C4-2B (cell line): Measurements from ENCODE around the gene EIF2B5.

Source experiments
- ZFX ChIP-seq: fragments of 450-650 bp; IDR thresholded peaks from 2 replicates; pipeline ENCODE4 v1.6.1; 2017
- TF ChIP-seq, protein P1 (sequence below): fragments of 450-650 bp; conservative IDR thresholded peaks from 2 replicates; pipeline ENCODE4 v1.5.1; 2017; ENCODE audit warnings: mild to moderate bottlenecking

DNA sequence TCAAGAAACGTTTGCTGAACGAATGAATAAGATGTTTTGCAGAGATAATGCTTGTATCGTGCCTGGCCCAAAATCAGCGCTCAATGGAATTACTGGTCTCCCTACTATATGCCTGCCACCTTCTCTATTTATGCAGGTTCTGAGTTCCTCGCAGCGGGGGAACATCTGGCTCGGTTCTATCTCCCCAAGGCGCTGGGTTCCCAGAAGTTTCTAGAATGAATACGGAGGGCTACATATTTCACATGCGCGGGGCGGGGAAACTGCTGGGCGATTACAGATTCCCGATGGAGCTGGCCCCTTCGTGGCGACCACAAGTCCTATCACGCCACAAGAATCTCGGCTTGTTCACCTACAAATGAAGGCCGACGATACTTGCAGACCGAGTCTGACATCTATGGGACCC lies 411 bp upstream of the EIF2B5 start:
- TF ChIP-seq, protein P1, sequence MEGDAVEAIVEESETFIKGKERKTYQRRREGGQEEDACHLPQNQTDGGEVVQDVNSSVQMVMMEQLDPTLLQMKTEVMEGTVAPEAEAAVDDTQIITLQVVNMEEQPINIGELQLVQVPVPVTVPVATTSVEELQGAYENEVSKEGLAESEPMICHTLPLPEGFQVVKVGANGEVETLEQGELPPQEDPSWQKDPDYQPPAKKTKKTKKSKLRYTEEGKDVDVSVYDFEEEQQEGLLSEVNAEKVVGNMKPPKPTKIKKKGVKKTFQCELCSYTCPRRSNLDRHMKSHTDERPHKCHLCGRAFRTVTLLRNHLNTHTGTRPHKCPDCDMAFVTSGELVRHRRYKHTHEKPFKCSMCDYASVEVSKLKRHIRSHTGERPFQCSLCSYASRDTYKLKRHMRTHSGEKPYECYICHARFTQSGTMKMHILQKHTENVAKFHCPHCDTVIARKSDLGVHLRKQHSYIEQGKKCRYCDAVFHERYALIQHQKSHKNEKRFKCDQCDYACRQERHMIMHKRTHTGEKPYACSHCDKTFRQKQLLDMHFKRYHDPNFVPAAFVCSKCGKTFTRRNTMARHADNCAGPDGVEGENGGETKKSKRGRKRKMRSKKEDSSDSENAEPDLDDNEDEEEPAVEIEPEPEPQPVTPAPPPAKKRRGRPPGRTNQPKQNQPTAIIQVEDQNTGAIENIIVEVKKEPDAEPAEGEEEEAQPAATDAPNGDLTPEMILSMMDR, result no peak
- TF ChIP-seq ZFX, result no peak
